ENCODE data around the gene C17orf67. TPM values are rescaled to one million over a fixed set of nuclear protein-coding genes. Genes with fewer than 3 reads are reported as not detected.
"Not testable (repeated sequence)": the region's sequence is repeated elsewhere in the genome, so short reads cannot be mapped to it uniquely, and the experiment has no call there.

C17orf67 gene
- total RNA-seq, 1 donor from 2014 or later: 3.2 TPM

- intact Hi-C loops (cut with micrococcal nuclease): no loop called here
Measured at GRCh38 chr17:56778898-56779297, 54.8 kb downstream of the C17orf67 start.

GRCh38 chr17:56777859-56778258 lies 55.9 kb downstream of the C17orf67 start:
- intact Hi-C loops (cut with micrococcal nuclease): no loop called here

- intact Hi-C loops (cut with micrococcal nuclease): no loop called here
Measured at GRCh38 chr17:56774650-56775049, 59.1 kb downstream of the C17orf67 start.

GRCh38 chr17:56773124-56773523 lies 60.6 kb downstream of the C17orf67 start:
- intact Hi-C loops (cut with micrococcal nuclease): no loop called here

GRCh38 chr17:56772442-56772841 lies 61.3 kb downstream of the C17orf67 start:
- intact Hi-C loops (cut with micrococcal nuclease): no loop called here

GRCh38 chr17:56771975-56772374 lies 61.7 kb downstream of the C17orf67 start:
- intact Hi-C loops (cut with micrococcal nuclease): no loop called here

- intact Hi-C loops (cut with micrococcal nuclease): no loop called here
Measured at GRCh38 chr17:56771563-56771962, 62.2 kb downstream of the C17orf67 start.

GRCh38 chr17:56770427-56770826 lies 63.3 kb downstream of the C17orf67 start:
- intact Hi-C loops (cut with micrococcal nuclease): no loop called here

- intact Hi-C loops (cut with micrococcal nuclease): no loop called here
Measured at GRCh38 chr17:56765449-56765848, 68.3 kb downstream of the C17orf67 start.

- intact Hi-C loops (cut with micrococcal nuclease): loop anchor here (1.0 kb wide), 1 partner anchor 17 kb away; no protein-coding TSS in a partner anchor
Measured at GRCh38 chr17:56762988-56763387, 70.7 kb downstream of the C17orf67 start.

- intact Hi-C loops (cut with micrococcal nuclease): no loop called here
Measured at GRCh38 chr17:56762144-56762543, 71.6 kb downstream of the C17orf67 start.

GRCh38 chr17:56761387-56761786 lies 72.3 kb downstream of the C17orf67 start:
- intact Hi-C loops (cut with micrococcal nuclease): no loop called here

GRCh38 chr17:56757611-56758010 lies 76.1 kb downstream of the C17orf67 start:
- intact Hi-C loops (cut with micrococcal nuclease): not testable (repeated sequence)

- intact Hi-C loops (cut with micrococcal nuclease): no loop called here
Measured at GRCh38 chr17:56756536-56756935, 77.2 kb downstream of the C17orf67 start.

GRCh38 chr17:56755310-56755709 lies 78.4 kb downstream of the C17orf67 start:
- intact Hi-C loops (cut with micrococcal nuclease): no loop called here

- intact Hi-C loops (cut with micrococcal nuclease): no loop called here
Measured at GRCh38 chr17:56754523-56755208, 79.1 kb downstream of the C17orf67 start.

GRCh38 chr17:56752263-56752836 lies 81.4 kb downstream of the C17orf67 start:
- intact Hi-C loops (cut with micrococcal nuclease): no loop called here

GRCh38 chr17:56751145-56751738 lies 82.5 kb downstream of the C17orf67 start:
- intact Hi-C loops (cut with micrococcal nuclease): no loop called here

GRCh38 chr17:56744721-56745120 lies 89.0 kb downstream of the C17orf67 start:
- intact Hi-C loops (cut with micrococcal nuclease): no loop called here

GRCh38 chr17:56742601-56743000 lies 91.1 kb downstream of the C17orf67 start:
- intact Hi-C loops (cut with micrococcal nuclease): no loop called here

Data from T-helper 2 cell treated with Interferon-gamma antibody and Interleukin-4, amounts not matched to agents 100 ng/mL and 5 ng/mL, for 36 hours (primary cell).